HG03196 (cell line): Measurements from ENCODE around the gene SLC25A34.

ENCODE experiments used
- ATAC-seq: cut with Tn5 transposase; IDR thresholded peaks from one replicate; pipeline ENCODE4 v1.9.1; 2021; ENCODE audit not compliant: unreplicated experiment

SLC25A34 gene

GRCh38 chr1:15731735-15732685 is 4.0 kb upstream of the SLC25A34 start:
- ATAC-seq = no peak

GRCh38 chr1:15732686-15733081 is 3.4 kb upstream of the SLC25A34 start:
- ATAC-seq = no peak

- ATAC-seq = no peak
These were observed 2.8 kb upstream of the SLC25A34 start for GRCh38 chr1:15733218-15733725.

DNA sequence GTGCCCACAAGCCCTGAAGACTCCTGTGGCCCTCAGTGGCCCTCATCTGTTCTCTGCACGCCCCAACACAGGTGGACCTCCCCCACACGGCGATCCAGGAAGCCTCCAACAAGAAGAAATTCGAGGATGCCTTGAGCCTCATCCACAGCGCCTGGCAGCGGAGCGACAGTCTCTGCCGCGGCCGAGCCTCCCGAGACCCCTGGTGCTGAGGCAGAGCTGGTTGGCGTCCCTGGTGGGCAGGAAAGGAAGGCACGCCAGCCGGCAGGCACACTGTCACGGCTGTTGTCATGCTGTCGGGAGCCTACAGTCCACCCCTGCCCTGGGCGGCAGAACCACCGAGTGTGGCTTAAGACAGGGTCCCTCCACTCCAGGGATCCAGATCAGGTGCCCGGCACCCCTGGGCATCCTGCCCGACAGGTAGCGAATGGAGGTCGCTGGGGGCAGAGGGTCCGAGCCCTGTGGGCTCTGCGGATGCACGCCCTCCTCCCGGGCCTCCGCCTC is 2.3 kb upstream of the SLC25A34 start:
- ATAC-seq = no peak

DNA sequence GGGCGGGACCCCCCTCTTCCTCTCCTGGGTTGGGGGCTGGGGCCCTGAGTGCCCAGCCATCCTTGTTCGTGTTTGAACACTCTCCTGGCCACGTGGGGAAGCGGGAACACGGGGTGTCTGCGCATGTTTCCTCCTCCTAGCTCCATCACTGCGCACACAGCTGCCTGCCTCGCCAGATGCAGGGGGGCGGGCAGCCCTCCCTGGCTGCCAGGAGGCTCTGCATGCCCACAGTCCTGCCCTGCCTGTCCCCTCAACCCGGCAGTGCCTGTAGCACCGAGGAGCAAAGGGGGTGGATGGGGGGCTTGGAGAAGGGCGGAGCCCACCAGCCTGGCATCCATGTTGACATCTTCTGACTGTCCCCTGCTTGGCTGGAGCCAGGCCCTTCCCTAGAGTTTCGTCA is 1.8 kb upstream of the SLC25A34 start:
- no peak for ATAC-seq

- ATAC-seq = no peak
These were observed 1.2 kb upstream of the SLC25A34 start for GRCh38 chr1:15734901-15735300.

DNA sequence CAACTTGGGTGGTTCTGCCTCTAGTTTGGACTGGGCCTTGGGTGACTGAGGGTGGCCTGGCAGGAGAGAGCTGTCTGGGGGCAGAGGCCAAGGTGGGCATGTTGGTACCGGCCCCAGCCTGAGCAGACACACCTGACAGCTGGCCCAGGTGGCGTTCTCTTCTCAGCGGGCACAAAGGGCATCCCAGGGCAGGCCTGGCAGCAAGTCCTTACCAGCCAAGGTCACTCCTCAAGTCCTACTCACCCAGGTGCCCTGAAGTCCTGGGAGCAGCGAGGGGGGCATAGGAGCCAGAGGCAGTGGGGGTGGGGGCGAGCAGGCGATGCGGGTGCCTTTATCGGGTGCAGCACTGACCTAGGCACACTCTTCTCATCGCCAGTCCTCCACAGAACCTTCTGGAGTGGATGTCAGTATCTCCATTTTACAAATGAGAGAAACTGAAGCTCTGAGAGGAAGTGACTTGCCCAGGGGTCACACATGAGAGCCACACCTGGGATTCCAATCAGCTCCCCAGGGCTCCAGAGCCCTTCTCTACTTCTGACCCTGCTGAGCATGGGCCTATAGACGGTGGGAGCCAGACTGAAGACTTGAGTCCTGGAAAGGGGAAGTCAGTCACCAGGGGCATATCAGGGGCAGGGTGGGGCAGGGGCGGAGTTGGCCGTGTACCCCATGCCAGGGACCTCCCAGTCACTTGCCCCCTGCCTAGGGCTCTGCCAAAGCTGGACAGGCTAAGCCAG is 587 bp upstream of the SLC25A34 start:
- ATAC-seq = no peak

DNA sequence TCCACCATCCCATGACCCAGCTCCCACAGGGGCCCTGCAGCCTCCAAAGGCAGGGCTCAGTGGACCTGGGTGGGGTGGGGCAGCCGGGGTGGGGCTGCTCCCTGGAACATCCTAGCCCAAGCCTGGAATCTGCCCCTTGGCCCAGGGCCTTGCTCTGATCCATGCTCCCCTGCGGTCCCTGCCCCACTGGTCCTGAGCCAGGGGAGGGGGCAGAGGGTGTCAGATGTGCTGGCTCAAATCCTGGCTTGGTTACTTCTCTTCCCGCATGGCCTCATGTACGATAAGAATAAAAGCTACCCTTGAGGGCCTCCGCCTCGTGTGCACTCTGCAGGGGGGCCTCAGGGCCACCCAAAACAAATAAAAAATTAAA is 819 bp downstream of the SLC25A34 start:
- no peak for ATAC-seq

- ATAC-seq = no peak
These were observed 1.6 kb downstream of the SLC25A34 start for GRCh38 chr1:15737324-15738319.

DNA sequence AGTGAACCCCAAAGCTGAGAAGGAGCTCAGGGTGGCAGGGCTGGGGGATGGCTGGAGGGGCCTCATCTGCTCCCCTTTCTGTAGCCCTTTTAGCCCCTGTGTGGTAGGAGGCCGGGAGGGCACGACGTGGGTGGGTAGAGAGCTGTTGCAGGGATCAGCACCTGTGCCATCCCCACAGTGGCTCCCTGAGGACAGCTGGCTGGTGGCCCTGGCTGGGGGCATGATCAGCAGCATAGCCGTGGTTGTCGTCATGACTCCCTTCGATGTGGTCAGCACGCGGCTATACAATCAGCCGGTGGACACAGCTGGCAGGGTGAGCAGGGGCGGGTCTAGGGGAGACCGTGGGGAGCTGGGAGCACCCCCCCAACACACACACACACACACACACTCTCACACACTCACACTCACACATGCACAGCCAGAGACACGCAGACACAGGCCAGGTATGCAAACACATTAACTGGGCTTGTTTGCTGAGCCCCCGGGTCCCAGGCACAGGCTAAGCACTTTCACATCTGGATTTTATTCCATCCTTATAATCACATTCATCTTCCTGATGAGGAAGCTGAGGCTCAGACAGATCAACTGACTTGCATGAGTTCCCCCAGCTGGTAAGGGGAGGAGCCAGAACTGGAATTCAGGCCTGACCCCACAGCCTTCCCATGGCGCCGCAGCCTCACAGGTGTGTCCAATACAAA is 2.5 kb downstream of the SLC25A34 start:
- ATAC-seq = no peak

GRCh38 chr1:15739259-15739658 is 3.2 kb downstream of the SLC25A34 start:
- no peak for ATAC-seq

DNA sequence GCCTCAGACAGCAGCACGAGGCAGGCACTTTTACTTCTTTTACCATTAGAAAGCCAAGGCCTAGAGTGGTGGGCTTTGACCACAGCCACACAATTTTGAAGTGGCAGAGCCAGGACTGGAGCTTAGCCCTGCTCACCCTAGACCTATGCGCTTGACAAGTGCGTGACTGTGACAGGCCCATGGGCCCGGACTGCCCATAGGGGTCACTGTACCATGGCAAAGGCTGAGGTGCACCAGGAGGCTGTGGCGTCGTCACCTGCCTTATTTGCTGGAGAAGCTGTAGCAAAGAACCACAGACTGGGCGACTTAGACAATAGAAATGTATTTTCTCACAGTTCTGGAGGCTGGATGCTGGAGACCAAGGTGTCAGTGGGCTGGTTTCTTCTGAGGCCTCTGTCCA is 3.7 kb downstream of the SLC25A34 start:
- no peak for ATAC-seq

GRCh38 chr1:15740924-15741850 is 5.1 kb downstream of the SLC25A34 start:
- ATAC-seq = peak; percentile 55

- ATAC-seq = no peak
These were observed 6.3 kb downstream of the SLC25A34 start, which contains the start of gene TMEM82 for GRCh38 chr1:15742339-15742801. Gene TMEM82, plus strand, starts transcription at chr1:15742499. Its CDS starts 61 bp downstream, at chr1:15742560.

- ATAC-seq = no peak
These were observed 8.1 kb downstream of the SLC25A34 start for GRCh38 chr1:15744122-15744679.

DNA sequence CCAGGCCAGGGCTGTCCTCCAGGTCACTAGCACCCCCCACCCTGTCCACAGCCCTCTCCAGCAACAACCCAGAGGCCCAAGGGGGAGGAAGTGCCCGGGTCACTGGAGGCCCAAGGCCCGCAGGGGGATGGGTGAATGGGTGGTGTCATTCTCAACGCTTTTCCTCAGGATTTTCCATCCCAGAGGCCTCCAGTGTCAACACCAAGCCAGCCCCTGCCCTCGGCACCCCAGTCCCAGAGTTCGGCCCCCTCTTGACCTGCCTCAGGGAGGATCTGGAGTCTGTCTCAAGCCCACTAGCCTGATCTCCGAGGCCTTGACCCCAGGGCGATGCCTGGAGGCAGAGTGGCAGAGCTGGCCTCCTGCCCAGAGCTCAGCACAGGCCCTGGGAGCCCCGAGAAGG is 11.3 kb downstream of the SLC25A34 start:
- ATAC-seq = no peak

DNA sequence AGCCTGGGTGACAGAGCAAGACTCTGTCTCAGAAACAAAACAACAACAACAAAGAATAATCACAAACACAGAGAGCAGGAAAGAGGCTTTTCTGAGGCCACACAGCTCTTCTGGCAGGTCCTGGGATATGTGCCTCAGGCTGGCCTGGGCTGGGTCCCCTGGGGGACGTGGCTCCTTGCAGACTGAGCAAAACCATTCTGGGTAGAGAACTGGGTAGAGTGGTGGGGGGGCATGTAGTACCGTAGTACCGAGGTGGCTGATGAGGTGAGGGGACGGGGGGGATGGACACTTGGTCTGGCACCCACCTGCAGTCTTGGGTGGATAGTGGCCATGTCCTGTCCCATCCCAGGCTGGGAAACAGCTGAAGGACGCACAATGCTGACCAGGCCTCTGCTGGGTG is 12.2 kb downstream of the SLC25A34 start:
- no peak for ATAC-seq

GRCh38 chr1:15748690-15749398 is 12.8 kb downstream of the SLC25A34 start:
- ATAC-seq = no peak
